ENCODE measurements around the gene FOXS1. TPM values are rescaled to one million over a fixed set of nuclear protein-coding genes. Genes with fewer than 3 reads are reported as not detected.

The FOXS1 gene
- total RNA-seq, 1 experiment from 2014 or later: 0.22 TPM

- no peak overlapping the region for H2BK120ac ChIP-seq (ENCODE audit: low read depth, low read length, poor library complexity, severe bottlenecking)
- no peak overlapping the region for H2AK5ac ChIP-seq (ENCODE audit: insufficient read length, low read length)
- Mint-ChIP-seq H3K36me3 (ENCODE audit: insufficient read depth in 1 of 3, low read depth in 3 of 3) (no peaks in the 10 kb centered on the region), H3K9me3 (no peaks in the 10 kb centered on the region; a peak in 1 of 5 replicates), H3K27me3 (ENCODE audit: low read depth) (peaks cover 23% of the 10 kb centered on the region), H3K4me1 (peaks cover 5 to 9% of the 10 kb centered on the region in 2 experiments), H3K4me3 (no peak overlapping the region), H3K27ac (no peak overlapping the region)
- no peak for DNase-seq
- no peak overlapping the region for H3K9ac ChIP-seq (ENCODE audit: extremely low read depth, insufficient read length, low read length)
- no peak overlapping the region for H4K5ac ChIP-seq (ENCODE audit: insufficient read length, low read depth, low read length)
- no peak for TF ChIP-seq CTCF (conservative IDR thresholded peaks at IDR 0.05)
- H3K4ac ChIP-seq (ENCODE audit: low read depth, low read length): no peak overlapping the region
- no peak overlapping the region for H4K91ac ChIP-seq (ENCODE audit: insufficient read length, low read depth, low read length)
- H3K27me3 ChIP-seq (ENCODE audit: insufficient read depth, low read length): no peaks in the 10 kb centered on the region; the same call in 1 of the 2 replicates
- H4K20me1 ChIP-seq (ENCODE audit: control insufficient read depth, insufficient read depth, insufficient read length): no peaks in the 10 kb centered on the region
- no peaks in the 10 kb centered on the region for H3K9me3 ChIP-seq (ENCODE audit: control insufficient read depth, low read depth, low read length)
- H2BK12ac ChIP-seq (ENCODE audit: insufficient read length, low read depth, low read length): no peak overlapping the region
- H2BK15ac ChIP-seq (ENCODE audit: low read depth, low read length): no peak overlapping the region
- no peak overlapping the region for H2AFZ ChIP-seq (ENCODE audit: low read length)
- H3K79me2 ChIP-seq (ENCODE audit: insufficient read depth, low read length): no peaks in the 10 kb centered on the region
- no peak overlapping the region for H3K4me2 ChIP-seq (ENCODE audit: insufficient read depth, insufficient read length, low read length)
- H3K18ac ChIP-seq (ENCODE audit: insufficient read length, low read depth, low read length): no peak overlapping the region
- no peaks in the 10 kb centered on the region for H3K79me1 ChIP-seq (ENCODE audit: insufficient read depth, low read depth, low read length, poor library complexity, severe bottlenecking)
- H3K23ac ChIP-seq (ENCODE audit: insufficient read length, low read depth, low read length): no peak overlapping the region
- no CpG with 5 or more reads among the region's 8 CpGs for WGBS (ENCODE audit: extremely low coverage, insufficient read length, low lambda C conversion rate)
- no peaks in the 10 kb centered on the region for H3K23me2 ChIP-seq (ENCODE audit: insufficient read length, low read depth, low read length, poor library complexity, severe bottlenecking)
- H3K4me1 ChIP-seq (ENCODE audit: insufficient read depth, low read length): no peaks in the 10 kb centered on the region
- H2BK20ac ChIP-seq (ENCODE audit: low read depth, low read length, poor library complexity, severe bottlenecking): no peak overlapping the region
- H2BK5ac ChIP-seq (ENCODE audit: insufficient read length, low read length): no peak overlapping the region
- H3K27ac ChIP-seq (ENCODE audit: insufficient read length, low read depth, low read length): no peak overlapping the region
- H3T11ph ChIP-seq (ENCODE audit: low read length): no peak overlapping the region
- no peak overlapping the region for H3K56ac ChIP-seq (ENCODE audit: insufficient read length, low read depth, low read length)
- no peak overlapping the region for H3K14ac ChIP-seq (ENCODE audit: insufficient read depth, low read length)
- no peak overlapping the region for H4K8ac ChIP-seq (replicated peaks; ENCODE audit: insufficient read length, low read depth, low read length)
Measured at GRCh38 chr20:31890646-31891045, 45.2 kb upstream of the FOXS1 start.
